ENCODE results near the gene GCN1. TPM values are rescaled to one million over a fixed set of nuclear protein-coding genes. Genes with fewer than 3 reads are reported as not detected.

GCN1 gene
- total RNA-seq, 1 donor from 2014 or later = 155 TPM

DNA sequence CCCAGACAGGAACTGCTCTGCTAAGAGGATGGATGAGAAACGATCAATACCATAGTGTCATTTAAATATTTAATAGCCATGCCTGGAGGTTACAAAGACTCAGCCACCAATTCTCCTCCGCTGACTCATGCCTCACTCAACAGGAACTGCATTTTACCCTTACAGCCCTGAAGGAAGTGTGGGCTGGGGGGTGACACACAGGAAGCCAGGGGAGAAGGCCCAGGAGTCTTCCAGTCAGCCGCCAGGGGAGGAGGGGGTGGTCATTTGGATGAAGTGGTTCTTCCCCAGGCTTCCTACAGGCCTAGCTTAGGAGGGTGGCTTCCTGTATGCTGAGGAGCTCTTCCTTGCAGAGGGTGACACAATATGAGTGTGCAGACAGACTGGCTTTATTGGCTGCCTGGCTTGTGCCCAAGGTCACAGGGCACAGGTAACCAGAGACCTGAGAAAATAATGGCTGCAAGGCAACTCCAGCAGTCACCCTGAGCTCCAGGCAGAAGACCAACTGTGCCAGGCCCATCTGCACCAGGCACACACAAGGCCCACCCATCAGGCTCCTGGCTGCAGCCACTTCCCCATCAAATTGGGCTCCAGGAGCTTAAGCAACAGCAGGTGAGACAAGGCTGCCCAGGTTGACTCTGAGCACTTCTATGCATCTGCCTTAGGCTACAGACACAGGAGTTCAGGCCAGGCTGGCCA lies 36.9 kb upstream of the GCN1 start:
- no peaks in the 10 kb centered on the region for H3K9me3 Mint-ChIP-seq
- H3K4me3 Mint-ChIP-seq = no peak overlapping the region
- H3K27ac Mint-ChIP-seq = no peak overlapping the region
- TF ChIP-seq, protein P1, sequence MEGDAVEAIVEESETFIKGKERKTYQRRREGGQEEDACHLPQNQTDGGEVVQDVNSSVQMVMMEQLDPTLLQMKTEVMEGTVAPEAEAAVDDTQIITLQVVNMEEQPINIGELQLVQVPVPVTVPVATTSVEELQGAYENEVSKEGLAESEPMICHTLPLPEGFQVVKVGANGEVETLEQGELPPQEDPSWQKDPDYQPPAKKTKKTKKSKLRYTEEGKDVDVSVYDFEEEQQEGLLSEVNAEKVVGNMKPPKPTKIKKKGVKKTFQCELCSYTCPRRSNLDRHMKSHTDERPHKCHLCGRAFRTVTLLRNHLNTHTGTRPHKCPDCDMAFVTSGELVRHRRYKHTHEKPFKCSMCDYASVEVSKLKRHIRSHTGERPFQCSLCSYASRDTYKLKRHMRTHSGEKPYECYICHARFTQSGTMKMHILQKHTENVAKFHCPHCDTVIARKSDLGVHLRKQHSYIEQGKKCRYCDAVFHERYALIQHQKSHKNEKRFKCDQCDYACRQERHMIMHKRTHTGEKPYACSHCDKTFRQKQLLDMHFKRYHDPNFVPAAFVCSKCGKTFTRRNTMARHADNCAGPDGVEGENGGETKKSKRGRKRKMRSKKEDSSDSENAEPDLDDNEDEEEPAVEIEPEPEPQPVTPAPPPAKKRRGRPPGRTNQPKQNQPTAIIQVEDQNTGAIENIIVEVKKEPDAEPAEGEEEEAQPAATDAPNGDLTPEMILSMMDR (IDR thresholded peaks at IDR 0.05) = no peak
- H3K4me1 Mint-ChIP-seq = peaks cover 30% of the 10 kb centered on the region
- CTCF ChIA-PET = interaction anchor here (1.5 to 8.7 kb wide), 2 partner anchors 33 to 60 kb away, joined by 5 to 243 read pairs; partner anchors contain the start of genes PXN and RNU4-2
- intact Hi-C loops (cut with micrococcal nuclease) = loop anchor here (2.0 kb wide), 1 partner anchor 19 kb away; no protein-coding TSS in a partner anchor
- H3K36me3 Mint-ChIP-seq (ENCODE audit: low read depth) = no peaks in the 10 kb centered on the region
- no peak for ATAC-seq (ENCODE audit: low read depth)
- H3K27me3 Mint-ChIP-seq = peaks cover 48% of the 10 kb centered on the region
- DNase-seq = no peak
- POLR2A ChIA-PET = interaction anchor here (0.6 to 7.8 kb wide), 5 partner anchors 30 to 71 kb away, joined by 3 to 202 read pairs (median 9); partner anchors contain the start of genes RNU4-1, RNU4-2, RPLP0 and SIRT4

DNA sequence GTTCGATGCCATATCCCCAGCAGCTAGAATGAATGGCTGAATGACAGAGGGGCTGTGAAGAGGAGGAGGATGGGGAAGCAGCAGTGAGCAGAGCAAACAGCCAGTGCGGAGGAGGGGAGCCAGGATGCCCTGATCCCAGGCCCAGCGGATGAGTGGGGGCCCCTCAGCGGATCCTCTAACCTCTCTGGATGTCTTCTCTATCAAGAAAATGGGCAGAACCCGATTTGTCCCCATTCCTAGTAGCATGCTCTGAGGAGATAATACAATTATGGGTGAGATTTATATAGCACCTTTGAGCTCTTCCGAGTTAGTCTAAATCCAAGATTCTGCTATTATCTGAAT lies 36.4 kb upstream of the GCN1 start:
- intact Hi-C loops (cut with micrococcal nuclease) = no loop called here
- Mint-ChIP-seq H3K27me3 (peaks cover 45% of the 10 kb centered on the region), H3K36me3 (ENCODE audit: low read depth) (no peaks in the 10 kb centered on the region), H3K4me3 (no peak overlapping the region), H3K4me1 (peaks cover 33% of the 10 kb centered on the region), H3K27ac (no peak overlapping the region), H3K9me3 (no peaks in the 10 kb centered on the region)
- ATAC-seq (ENCODE audit: low read depth) (no peak), DNase-seq (no peak)
- TF ChIP-seq, protein P1 (IDR thresholded peaks at IDR 0.05) = no peak
- ChIA-PET CTCF (interaction anchor here (1.5 to 8.7 kb wide), 2 partner anchors 34 to 60 kb away, joined by 5 to 243 read pairs; partner anchors contain the start of genes PXN and RNU4-2), POLR2A (interaction anchor here (0.6 to 7.8 kb wide), 6 partner anchors 15 to 72 kb away, joined by 3 to 202 read pairs (median 6); partner anchors contain the start of genes RNU4-1, RNU4-2, RPLP0 and SIRT4)

DNA sequence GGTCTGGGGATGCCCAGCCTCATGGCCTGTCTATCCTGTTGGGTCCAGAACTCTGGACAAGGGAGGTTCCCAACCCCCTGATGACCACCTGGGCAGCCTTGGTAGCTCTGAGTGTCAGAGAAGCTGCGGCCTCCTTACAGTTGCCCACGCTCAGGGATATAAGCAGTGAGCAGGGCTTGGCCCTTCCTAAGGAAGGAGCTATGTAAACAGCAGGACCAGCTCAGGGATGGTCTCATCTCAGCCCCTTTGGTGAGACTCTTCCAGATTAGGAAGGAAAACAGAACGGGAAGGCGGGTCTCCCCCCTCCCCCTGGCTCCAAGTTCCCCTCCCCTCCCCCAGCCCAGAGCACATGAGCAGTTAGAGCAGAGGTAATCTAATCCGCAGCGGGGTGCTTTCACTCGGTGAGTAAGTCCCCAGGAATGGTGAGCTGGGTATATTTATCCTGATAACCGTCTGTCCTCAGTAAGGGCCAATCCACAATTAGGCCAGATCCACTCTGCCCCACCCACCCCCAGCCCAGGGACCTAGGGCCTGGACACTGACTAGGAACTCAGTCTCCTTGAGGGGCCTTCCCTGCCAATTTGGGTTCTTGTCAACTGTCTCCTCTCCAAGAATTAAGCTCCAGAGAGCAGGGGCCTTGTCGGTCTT lies 35.9 kb upstream of the GCN1 start:
- H3K4me3 Mint-ChIP-seq = no peak overlapping the region
- no peak for ATAC-seq (ENCODE audit: low read depth)
- H3K4me1 Mint-ChIP-seq = peaks cover 37% of the 10 kb centered on the region
- CTCF ChIA-PET = interaction anchor here (1.5 to 8.7 kb wide), 2 partner anchors 34 to 61 kb away, joined by 5 to 243 read pairs; partner anchors contain the start of genes PXN and RNU4-2
- peaks cover 40% of the 10 kb centered on the region for H3K27me3 Mint-ChIP-seq
- POLR2A ChIA-PET = interaction anchor here (0.6 to 7.8 kb wide), 6 partner anchors 14 to 72 kb away, joined by 3 to 202 read pairs (median 12); partner anchors contain the start of genes PXN, RNU4-1, RNU4-2 and RPLP0
- no peaks in the 10 kb centered on the region for H3K36me3 Mint-ChIP-seq (ENCODE audit: low read depth)
- no peak for DNase-seq
- no peak overlapping the region for H3K27ac Mint-ChIP-seq
- no peaks in the 10 kb centered on the region for H3K9me3 Mint-ChIP-seq
- intact Hi-C loops (cut with micrococcal nuclease) = no loop called here
- TF ChIP-seq, protein P1 (IDR thresholded peaks at IDR 0.05) = no peak

DNA sequence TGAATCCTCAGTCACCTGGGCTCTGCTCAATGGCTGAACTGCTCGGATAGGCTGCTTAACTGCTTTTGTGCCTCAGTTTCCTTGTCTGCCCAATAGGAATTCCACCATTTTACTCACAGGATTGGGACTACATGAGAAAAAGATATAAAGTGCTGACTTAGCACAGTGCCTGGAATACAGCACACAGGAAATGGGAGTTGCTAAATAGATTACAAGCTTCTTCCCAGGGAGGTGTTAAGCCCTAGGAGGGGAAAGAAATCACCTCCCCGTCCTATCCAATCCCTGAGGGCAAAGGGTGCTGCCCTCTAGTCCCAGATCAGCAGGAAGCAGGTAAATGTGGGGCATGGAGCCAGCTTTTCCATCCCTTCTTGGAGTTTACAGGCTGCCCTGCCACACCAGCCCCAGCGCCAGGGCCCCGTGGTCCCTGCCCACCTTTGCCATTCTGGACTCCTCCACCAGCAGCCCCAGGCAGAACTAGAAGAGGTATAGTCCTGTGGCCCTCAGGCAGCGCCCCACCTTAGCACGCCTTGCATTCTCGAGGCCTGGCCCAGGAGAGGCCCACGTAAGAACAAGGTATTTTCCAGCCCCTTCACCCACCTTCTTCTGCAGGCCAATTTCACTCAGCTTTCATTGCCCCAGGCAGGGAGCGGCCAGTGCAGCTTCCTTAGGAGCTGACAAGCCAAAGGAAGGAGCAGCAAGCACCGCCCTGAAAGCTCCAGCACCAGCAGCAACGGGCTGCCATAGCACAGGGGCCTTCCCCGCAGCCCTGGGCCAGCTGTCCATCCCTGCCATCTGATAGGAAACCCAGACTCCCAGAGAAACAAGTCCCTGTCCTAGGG lies 35.2 kb upstream of the GCN1 start:
- intact Hi-C loops (cut with micrococcal nuclease) = loop anchor here (2.0 kb wide), 1 partner anchor 27 kb away; no protein-coding TSS in a partner anchor
- POLR2A ChIA-PET = interaction anchor here (0.8 to 7.8 kb wide), 6 partner anchors 13 to 73 kb away, joined by 3 to 202 read pairs (median 30); partner anchors contain the start of genes PXN, RNU4-1, RNU4-2 and RPLP0

More for the DNA sequence above, 35.2 kb upstream of the GCN1 start:
- CTCF ChIA-PET = interaction anchor here (8.7 kb wide), 1 partner anchor 35 kb away, joined by 243 read pairs; the partner anchor contains the start of gene PXN
- Mint-ChIP-seq H3K36me3 (ENCODE audit: low read depth) (no peaks in the 10 kb centered on the region), H3K27me3 (peaks cover 35% of the 10 kb centered on the region), H3K27ac (no peak overlapping the region), H3K4me1 (peaks cover 43% of the 10 kb centered on the region), H3K4me3 (no peak overlapping the region), H3K9me3 (no peaks in the 10 kb centered on the region)
- TF ChIP-seq, protein P1 (IDR thresholded peaks at IDR 0.05) = no peak
- ATAC-seq (ENCODE audit: low read depth) = no peak
- no peak for DNase-seq
